GM23248 (cell line): ENCODE data around the gene CCDC117.

ENCODE experiments used
- EZH2 ChIP-seq: fragments of 200-600 bp; sonication (generic); IDR thresholded peaks from 2 replicates; pipeline ENCODE4 v1.6.1; 2018; ENCODE audit warnings: antibody characterized with exemption, mild to moderate bottlenecking; ENCODE audit not compliant: insufficient read depth, poor library complexity, severe bottlenecking
- EZH2phosphoT487 ChIP-seq: fragments of 200-600 bp; sonication (generic); IDR thresholded peaks from 2 replicates; pipeline ENCODE4 v1.6.1; 2018; ENCODE audit warnings: antibody characterized with exemption, moderate library complexity, mild to moderate bottlenecking, low read depth; ENCODE audit not compliant: insufficient read depth

DNA sequence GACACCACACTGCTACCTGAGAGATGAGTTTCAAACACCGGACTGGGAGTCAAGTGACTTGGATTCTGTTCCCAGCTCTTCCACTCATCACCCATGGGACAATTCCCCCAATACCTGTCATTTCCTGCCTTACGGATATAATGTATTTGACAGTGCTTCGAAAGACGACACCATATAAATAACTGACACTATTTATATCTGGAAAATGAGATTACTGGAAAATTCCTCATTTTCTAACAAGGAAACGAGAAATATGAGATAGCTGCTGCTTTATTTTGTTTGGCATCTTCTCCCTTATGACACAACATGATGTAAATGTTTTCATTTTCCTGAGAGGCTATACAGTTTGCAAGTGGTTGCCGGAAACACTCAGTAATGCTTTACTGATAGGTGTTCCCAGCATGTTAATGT lies 22.0 kb upstream of the CCDC117 start:
- TF ChIP-seq EZH2 (no peak), EZH2phosphoT487 (no peak)
